HG03066 (cell line): ENCODE data around the gene RNF169.

ENCODE experiments used
- ATAC-seq: cut with Tn5 transposase; IDR thresholded peaks from one replicate; pipeline ENCODE4 v1.9.1; 2021; ENCODE audit warnings: low read depth; ENCODE audit not compliant: unreplicated experiment

RNF169 gene

DNA sequence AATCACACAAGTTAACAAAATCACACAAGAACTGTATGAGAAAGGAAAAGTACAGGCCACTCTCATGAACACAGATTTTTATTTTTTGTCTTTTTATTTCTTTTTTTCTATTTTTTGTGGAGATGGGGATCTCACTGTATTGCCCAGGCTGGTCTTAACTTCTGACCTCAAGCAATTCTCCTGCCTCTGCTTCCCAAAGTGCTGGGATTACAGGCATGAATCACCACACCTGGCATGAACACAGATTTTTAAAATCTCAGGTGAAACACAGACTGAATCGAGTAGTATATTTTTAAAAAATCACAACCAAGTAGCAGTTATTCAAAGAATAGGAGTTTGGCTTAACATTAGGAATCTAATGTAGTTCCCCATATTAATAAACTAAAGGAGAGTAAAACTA, 18.3 kb downstream of the RNF169 start:
- no peak for ATAC-seq

DNA sequence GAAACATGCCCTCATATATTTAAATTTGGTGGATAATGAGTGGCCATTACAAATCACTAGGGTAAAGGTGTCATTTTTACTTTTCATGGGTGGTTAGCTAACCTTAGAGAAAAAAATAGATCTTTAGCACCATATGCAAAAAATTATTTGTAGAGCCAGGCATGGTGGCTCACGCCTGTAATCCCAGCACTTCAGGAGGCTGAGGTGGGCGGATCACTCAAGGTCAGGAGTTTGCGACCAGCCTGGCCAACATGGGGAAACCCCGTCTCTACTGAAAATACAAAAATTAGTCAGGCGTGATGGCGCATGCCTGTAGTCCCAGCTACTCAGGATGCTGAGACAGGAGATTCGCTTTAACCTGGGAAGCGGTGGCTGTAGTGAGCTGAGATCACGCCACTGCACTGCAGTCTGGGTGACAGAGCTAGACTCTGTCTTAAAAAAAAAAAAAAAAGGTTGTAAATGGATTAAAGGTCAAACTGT, 19.6 kb downstream of the RNF169 start:
- ATAC-seq: peak; percentile 50

DNA sequence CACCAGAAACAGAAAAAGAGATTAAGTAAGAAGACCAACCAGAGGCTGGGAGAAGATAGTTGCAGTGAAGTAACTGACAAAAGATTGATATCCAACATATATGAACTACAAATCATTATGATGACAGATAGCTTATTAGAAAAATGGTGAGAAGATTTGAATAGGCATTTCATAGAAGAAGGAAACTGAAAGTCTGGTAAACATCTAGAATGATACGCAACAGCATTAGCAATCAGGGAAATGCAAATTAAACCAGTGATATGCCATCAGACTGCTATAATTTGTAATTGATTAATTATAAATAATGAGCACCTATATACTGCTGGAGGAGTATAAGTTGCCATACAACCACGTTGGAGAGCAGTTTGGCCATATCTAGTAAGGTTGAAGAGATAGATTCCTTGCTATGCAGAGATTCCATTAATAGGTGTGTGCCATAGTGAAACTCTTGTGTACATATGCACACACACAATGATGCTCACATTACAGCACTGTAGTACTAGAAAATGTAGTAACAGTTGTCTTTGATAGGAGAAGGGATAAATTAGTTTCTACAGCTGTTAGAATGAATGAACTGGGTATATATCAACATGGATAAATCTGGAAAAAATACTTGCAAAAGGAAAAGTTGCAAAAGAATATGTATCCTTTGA, 20.5 kb downstream of the RNF169 start:
- no peak for ATAC-seq

DNA sequence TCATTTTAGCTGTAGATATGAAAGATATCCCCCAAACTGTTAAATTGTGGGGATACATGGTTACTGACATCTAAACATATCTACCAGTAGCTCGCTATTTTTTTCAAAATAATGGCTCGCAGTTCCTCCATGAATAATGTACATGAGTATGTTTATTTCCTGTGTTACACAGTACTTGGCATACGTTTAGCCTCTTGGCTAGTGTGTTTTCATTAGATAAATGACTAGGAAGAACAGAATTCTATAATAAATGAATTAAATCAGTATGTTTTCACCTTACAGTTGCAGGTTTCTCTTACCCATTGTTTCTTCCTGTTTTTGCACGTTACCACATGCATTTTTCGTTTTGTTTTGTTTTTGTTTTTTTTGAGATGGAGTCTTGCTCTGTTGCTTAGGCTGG, 21.8 kb downstream of the RNF169 start:
- no peak for ATAC-seq

DNA sequence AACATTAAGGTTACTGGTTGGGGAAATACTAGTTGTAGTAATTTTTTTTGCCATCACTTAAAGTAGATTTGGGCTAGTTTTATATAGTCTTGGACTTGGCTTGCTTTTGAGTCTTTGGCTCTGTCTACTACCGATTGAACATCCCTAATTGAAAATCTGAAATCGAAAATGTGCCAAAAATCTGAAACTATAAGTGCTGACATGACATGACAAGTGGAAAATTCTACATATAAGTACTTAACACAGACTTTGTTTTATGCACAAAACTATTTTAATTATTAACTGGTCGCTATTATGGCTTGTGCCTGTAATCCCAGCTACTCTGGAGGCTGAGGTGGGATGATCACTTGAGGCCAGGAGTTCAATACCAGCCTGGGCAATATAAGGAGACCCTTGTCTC, 22.5 kb downstream of the RNF169 start:
- no peak for ATAC-seq

DNA sequence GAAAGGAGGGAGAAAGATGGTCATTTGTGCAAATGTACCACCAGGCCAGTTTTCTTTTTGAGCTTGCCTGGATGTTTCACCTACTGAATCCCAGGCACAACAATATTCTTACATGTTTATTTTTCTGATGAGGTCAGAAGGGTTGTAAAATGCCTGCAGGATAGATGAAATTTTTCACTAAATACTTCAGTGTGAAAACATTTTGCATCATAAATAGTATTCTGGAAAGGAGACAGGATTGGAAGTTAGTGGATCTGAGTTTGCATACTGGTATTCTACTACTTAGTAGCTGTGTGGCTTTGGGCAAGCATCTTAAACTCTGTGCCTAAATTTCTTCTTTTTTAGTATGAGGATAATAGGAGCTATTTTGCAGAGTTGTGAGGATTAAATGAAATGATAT, 24.8 kb downstream of the RNF169 start:
- no peak for ATAC-seq

DNA sequence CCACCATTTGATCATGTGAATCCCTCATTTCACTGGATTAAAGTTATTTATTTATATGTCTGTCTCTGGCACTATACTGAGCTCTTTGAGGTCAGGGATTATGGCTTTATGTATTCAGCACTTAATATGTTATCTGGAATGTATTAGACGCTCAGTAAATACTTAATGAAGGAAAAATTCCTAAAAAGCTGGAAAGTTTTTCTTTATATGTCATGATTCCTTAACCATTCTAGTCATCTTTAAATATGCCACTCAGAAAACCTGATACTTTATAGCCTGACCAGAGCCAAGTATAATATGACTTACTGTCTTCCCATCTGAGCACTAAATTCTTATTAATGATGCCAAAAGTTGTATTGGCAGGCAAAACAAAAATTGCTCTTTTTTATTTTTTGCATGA, 27.1 kb downstream of the RNF169 start:
- ATAC-seq: no peak

DNA sequence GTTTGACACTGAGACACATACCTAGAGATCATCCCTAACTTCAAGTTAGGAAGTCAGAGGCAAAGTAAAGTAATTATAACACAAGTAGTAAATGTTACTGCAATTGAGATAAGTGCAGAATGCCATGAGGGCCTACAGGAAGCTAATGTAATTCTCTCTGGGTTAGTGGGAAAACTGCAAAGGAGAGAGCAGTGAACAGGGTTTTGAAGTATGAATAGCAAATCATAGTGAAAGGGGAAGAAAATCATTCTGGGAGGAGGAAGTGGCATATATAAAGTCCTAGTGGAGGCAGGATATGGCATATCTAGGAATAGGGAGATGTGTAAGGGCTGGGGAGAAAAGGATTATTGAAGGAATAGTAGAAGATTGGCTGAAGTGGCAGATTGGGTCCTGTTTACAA, 27.9 kb downstream of the RNF169 start:
- ATAC-seq: no peak

DNA sequence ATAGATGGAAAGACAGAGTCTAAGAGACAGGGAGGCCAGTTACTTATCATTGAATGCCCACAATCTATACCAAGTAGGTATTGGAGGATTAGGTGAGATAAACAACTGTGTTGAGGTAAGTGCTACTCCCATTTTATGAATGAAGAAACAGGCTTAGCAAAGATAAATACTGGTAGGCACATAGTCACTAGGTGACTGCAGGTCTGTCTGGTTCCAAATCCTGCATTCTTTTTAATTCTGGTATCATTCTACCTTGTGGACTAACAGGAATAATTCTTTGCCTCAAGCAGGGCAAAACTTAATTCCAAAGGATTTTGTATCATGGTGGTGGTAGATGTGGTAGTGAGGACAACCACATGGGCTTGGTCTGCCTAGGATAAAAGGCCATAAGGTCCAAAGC, 28.4 kb downstream of the RNF169 start:
- ATAC-seq: no peak

DNA sequence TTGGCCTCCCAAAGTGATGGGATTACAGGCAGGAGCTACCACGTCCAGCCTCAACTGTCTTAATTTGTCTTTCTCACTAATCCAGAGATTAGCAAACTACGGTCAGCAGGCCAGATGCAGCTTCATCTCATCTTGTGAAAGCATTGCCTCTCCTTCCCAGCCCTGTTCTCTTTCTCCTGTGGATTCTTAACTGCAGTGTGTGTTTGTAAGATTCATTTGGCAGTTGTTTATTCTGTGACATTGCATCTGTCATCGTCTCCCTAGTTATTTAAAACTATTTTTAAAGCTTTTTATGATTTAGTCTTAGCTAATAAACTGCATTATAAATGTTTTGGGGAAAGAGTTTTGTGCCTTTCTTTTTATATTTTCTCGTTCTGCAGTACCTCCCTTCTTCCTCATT, 29.2 kb downstream of the RNF169 start:
- ATAC-seq: no peak

DNA sequence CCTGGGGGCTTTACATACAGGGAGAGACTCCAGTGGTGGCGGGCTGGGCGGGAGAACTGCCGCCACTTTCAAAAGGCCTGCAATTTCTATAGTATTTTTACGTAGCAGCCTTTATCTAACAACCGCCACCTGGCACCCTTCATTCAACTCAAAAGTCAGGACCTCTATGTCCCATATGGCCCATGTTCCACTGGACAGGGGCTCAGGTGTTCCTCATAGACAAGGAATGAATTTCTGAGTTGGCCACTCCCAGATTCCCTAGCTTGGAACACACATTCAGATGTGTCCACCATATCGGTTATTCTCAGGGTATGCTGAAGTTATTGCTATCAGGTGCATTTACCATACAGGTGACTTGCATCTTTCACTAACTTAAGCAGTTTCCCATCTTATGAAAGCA, 29.9 kb downstream of the RNF169 start:
- no peak for ATAC-seq

DNA sequence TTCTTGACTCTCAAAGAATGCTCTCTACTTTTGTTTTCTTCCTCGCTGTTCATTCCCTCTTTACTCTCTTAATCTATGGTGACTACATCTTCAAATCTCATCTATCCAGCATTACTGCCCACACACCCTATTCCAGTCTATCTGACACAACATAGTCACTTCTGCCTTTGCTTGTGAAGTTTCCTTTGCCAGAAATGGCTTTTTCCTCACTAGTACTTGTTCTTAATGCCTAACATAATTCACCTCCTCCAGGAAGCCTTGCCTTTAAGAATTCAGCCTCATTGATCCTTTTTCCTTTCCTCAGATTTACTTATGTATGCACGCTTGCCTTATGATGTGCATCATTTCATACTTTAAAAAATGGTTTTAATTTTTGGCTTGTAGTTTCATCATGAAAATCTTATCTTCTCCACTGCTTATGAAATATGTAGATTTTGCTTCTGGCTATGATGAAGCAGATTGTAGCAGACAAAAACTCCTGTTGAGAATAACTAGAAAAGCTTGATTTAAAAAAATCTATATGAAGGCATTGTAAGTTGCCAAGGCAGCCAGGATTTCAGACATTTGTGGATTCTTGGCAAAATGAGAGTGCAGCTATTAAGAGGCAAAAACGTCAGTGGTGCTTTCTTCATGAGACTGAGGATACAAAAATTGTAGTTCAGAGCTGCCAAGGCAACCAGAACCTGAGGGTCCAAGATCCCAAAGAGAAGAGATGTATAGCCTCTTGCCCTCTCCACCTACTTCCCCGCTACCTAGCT, 31.8 kb downstream of the RNF169 start:
- ATAC-seq: no peak

DNA sequence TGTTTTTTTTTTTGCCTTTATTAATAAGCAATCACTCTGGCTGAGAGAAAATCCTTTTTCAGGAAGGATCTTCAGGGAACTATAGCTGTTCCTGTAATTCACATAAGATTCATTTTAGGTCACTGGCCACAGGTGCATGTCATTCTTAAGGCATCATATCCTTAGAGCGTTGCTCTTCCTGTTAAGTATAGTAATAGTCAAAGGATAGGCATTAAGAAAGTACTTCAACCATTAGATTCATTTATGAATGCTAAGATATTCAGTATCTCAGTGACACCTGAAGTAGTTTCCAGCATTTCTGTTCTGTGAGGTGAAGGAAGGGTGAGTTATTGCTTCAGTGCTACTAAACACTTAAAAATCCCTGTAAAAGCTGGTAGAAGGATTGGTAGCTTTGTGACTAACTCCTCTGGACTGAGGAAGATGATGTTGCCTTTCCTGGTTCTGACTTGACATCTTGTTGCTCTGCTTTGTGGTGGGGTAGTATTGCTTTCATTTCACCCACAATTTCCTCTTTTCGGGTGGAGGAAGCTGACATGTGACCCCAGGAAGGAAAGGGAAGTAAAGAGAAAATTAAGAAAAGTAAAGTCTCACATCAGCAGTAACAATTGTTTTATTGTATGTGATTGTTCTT, 34.7 kb downstream of the RNF169 start:
- ATAC-seq: no peak

DNA sequence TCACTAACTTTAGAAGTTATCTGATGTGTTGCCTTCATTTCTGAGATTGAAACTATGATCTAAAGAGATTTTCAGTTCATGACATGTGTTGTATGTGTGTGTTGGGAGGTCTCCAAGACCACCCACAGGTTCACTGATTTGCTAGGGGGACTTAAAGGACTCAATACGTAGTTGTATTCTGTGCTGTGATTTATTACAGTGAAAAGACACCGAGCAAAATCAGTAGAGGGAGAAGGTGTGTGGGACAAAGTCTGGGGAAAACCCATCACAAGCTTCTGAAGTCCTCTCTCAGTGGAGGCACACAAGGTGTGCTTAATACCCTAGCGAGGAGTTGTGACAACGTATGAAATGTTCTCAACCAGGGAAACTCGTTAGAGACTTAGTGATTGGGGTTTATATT, 35.6 kb downstream of the RNF169 start:
- peak; percentile 46 for ATAC-seq

DNA sequence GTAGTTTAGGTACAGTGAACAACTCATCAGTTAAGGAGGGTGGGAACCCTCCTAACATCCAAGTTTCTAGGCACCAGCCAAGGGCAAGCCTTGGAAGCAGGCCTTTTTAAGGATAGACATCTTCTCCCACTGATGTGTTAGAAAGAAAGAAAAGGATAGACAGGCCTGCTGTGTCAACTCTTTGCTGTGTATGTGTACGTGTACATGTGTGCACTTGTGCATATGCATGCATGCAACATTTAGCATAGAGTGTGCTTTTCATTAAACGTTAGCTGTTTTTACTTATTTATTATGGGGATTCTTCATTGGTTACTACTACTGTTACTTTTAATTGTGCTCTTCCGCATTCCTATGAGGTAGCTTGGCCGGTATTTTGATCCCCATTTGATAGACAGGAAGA, 36.1 kb downstream of the RNF169 start:
- no peak for ATAC-seq

DNA sequence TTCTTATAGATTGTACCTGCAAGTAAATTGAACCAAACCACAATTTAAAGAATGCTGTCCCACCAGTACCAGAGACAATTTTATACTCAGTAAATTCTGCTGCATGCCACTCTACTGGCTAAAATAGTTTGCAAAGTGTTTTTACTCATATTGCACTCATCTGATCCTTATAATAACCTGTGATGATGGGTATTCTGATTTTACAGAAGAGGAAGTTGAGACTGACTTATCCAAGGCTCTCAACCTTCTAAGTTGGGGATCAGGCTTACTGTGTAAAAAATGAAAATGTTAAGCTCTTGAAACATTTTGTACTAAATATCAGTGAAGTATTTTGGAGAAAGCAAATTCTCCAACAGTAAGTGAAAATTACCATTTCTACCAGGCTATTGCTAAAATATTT, 37.9 kb downstream of the RNF169 start:
- ATAC-seq: no peak

DNA sequence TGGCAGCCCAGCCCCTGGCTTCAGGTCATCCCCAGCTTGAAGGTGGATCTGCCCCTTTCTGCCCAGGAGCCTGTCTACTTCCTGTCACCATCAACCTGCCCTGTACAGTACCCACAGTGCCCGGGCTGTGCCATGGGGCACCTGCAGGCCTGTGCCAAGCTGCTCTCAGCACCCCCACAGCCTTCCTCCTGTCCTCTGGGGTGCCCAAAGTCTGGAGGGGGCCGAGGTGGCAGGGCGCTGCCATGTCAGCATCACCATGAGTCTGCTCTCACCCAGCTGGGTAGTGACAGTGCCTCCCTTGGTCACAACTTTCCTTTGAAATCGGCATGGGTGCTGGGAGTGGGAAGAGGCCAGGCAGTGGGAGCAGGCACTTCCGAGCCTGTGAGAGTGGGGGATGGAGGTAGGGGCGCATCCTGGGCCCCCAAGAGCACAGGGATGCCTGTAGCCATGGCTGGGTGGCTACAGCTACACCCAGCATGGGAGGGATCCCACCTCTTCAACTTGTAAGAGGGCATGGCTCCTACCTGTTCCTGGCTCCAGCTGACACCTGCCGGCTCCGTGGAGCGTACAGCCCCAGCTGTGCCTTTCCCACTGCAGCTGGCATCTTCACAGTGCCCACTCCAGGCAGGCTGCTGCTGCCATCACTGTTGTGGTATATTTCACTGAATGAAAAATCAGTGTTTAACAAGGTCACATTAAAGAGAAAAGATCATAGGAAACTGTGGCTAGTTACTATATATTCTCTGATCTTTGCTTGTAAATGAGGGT, 42.9 kb downstream of the RNF169 start:
- ATAC-seq: no peak

DNA sequence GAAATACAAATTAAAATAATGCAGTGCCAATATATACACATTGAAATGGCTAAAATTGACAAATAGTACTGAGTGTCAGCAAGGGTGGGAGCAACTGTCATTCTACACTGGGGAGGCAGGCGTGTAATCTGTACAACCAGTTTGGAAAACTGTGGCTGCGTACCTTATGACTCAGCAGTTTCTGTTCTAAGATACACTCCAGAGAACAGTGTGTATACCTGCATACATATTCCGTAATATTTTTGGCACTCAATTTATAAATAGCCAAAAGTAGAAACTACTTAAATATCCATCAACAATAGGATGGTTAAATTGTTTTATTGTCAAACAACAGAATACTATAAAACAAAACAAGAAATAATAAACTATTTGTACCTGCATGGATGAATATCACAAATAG, 57.6 kb downstream of the RNF169 start:
- ATAC-seq: no peak

DNA sequence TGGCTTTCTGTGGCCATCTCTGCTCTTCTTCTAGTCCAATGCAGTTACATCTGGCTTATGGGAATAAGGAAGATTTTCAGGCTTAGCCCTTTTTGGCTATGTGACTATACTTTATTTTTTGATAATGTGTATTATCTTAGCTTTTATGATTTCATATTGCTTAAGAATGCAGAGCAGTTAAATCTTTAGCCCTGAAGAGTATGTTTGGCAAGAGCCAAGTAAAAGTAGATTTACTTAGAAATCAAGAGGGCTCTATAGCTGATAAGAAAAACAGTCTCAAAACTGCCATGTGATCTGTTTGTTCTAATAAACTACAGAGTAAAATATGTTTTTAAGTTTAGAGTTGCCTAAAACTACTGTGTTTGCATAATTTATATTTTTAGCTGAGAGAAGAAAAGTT, 61.2 kb downstream of the RNF169 start:
- ATAC-seq: no peak

DNA sequence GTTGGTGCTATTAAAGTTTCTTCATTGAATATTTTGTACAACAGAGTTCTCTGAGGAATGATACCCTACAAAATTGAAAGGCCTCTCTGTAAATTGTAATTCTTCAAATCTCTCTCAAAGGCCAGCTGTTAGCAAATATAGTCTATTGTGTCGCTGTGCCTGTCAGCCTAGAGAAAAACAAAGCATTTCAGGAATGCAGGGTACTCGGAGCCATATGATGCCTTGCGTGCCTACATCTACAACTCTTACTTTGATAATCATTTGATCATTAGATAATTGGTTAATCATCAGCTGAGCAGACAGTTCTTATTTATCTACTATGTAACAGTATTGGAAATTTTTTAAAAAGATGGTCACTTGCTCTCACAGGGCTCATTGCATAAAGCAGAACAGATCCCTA, 67.3 kb downstream of the RNF169 start:
- no peak for ATAC-seq

DNA sequence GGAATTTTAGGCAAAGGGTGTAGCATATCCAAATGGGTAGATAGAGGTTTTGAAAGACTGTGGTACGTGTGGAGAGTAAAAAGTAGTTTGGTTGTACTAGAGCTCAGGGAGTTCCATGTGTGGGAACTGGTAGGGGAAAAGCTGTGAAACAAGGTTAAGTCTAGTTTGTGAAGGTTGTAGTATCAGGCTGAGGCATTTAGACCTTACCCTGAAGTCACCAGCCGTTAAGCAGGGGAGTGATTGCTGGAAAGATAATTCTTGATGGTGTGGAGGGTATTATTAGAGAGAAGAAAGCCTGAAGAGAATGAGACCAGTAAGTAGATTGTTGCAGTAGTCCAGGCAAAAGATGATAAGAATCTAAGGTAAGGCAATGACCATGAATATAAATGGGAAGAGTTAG, 68.0 kb downstream of the RNF169 start:
- no peak for ATAC-seq
